Mucosa of descending colon (tissue), 3 donors: Measurements from ENCODE around the gene SHB. TPM values are rescaled to one million over a fixed set of nuclear protein-coding genes. Genes with fewer than 3 reads are reported as not detected.
A peak's percentile ranks its signal among the peaks of the same experiment; 100 is the strongest.
"Not testable (repeated sequence)": the region's sequence is repeated elsewhere in the genome, so short reads cannot be mapped to it uniquely, and the experiment has no call there.

Experiments
- ATAC-seq: fragments of 200-7000 bp; cut with Tn5 transposase; one replicate; pipeline ENCODE4 v1.9.1; 2020; ENCODE audit warnings: mild to moderate bottlenecking, moderate library complexity
- DNase-seq, 3 donors: peaks; one replicate each; pipeline ENCODE4 v3.0.0-alpha.2; 2020
- H3K36me3 ChIP-seq: fragments of 200-600 bp; one replicate; pipeline ENCODE4 v1.8.0; 2021; ENCODE audit warnings: low read depth, mild to moderate bottlenecking
- H3K4me1 ChIP-seq: fragments of 200-600 bp; one replicate; pipeline ENCODE4 v1.8.0; 2021; ENCODE audit warnings: low read depth, mild to moderate bottlenecking
- H3K4me3 ChIP-seq: fragments of 200-600 bp; one replicate; pipeline ENCODE4 v1.8.0; 2021; ENCODE audit warnings: mild to moderate bottlenecking
- H3K9me3 ChIP-seq: fragments of 200-600 bp; one replicate; pipeline ENCODE4 v1.8.0; 2021; ENCODE audit warnings: mild to moderate bottlenecking
- CTCF ChIP-seq: fragments of 200-600 bp; IDR thresholded peaks from one replicate; pipeline ENCODE4 v1.8.0; 2022; ENCODE audit warnings: antibody characterized with exemption, mild to moderate bottlenecking
- intact Hi-C, 2 donors: fragments of 100-400 bp; cut with DNase I in 1 of 2; cut with micrococcal nuclease in 1 of 2; formaldehyde crosslinking; loops; one replicate each; pipeline versions ENCODE4 v1.11.0 to v1.11.1; 2022; cut with DNase I, micrococcal nuclease
- total RNA-seq, 3 donors: library from RNA; stranded (reverse); fragmentation: NEBNext Ultra II Directional in 2 of 3; extraction: Animal tissue kit (Norgen Biotek cat#: 25700) in 2 of 3; gene quantifications; one replicate each; pipeline versions ENCODE4 v1.2.1 to v1.2.4, GENCODE V29; 2021 to 2023
- donor health status: DM: no; HTN: no; CAD: no; lungs with moderate emphysema.
- donor health status: DM: no; HTN: no; CAD: no.
- donor health status: DM: no; HTN: yes; CAD: no.

SHB gene
- total RNA-seq, 3 donors from 2014 or later = 20.3 to 23.9 (median 20.6) TPM

- no peaks in the 10 kb centered on the region for H3K9me3 ChIP-seq
- no peak for TF ChIP-seq CTCF
- intact Hi-C loops = no loop called here
- no peaks in the 10 kb centered on the region for H3K36me3 ChIP-seq
- DNase-seq (no peak), ATAC-seq (no peak)
- no peak overlapping the region for H3K4me3 ChIP-seq
- H3K4me1 ChIP-seq = no peaks in the 10 kb centered on the region
These were observed 15.1 kb downstream of the SHB start for GRCh38 chr9:38053697-38054461.

DNA sequence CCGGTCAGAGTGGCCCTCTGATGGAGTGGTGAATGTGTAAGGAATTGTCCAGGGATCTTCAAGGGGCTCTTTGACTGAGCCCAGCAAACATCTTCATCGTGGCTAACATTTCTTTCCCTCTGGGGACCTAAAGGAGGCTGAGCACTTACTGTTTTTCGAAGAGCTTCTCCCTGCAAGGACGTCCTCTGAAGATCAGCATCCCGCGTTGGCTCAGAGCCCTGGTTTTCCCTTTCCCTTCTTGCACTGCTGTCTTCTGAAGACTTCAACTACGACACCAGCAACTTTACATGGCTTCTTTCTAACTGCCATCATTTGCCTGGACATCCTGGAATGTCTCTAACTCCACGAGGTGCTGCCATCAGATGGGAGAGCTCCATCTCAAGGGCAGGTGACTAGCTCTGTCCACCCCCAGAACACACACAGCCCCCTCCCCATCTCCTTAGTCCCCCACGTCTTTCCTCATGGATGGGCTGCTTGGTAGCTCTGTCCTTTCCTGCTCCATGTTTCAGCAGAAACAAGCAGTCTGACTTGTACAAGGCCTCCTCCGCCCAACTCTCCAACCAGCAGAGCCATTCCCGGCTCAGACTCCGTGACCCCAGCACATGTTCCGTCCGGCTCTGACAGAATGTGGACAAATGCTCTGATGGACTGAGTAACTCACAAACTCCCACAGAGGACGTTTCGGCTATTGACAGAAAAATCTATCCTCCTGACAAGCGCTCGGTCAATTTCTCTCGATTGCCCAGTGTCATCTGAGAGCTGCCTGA lies 17.1 kb downstream of the SHB start:
- intact Hi-C loops = no loop called here
- ATAC-seq = no peak
- H3K4me3 ChIP-seq = no peak overlapping the region
- TF ChIP-seq CTCF = no peak
- DNase-seq = peak in 1 of 3 donors; percentile 13
- peaks cover 19% of the 10 kb centered on the region for H3K4me1 ChIP-seq
- no peaks in the 10 kb centered on the region for H3K9me3 ChIP-seq
- H3K36me3 ChIP-seq = no peaks in the 10 kb centered on the region

- H3K9me3 ChIP-seq = no peaks in the 10 kb centered on the region
- DNase-seq (no peak), ATAC-seq (no peak)
- TF ChIP-seq CTCF = no peak
- peaks cover 27% of the 10 kb centered on the region for H3K4me1 ChIP-seq
- H3K4me3 ChIP-seq = no peak overlapping the region
- intact Hi-C loops = no loop called here
- H3K36me3 ChIP-seq = no peaks in the 10 kb centered on the region
These were observed 20.6 kb downstream of the SHB start for GRCh38 chr9:38048316-38048969.

- Histone ChIP-seq H3K36me3 (no peaks in the 10 kb centered on the region), H3K9me3 (no peaks in the 10 kb centered on the region), H3K4me1 (peaks cover 27% of the 10 kb centered on the region), H3K4me3 (no peak overlapping the region)
- DNase-seq = peak; percentile 71 to 77 (median 73)
- no peak for TF ChIP-seq CTCF
- peak; percentile 88 for ATAC-seq
- intact Hi-C loops = no loop called here
These were observed 21.5 kb downstream of the SHB start for GRCh38 chr9:38047301-38048251.

GRCh38 chr9:38046661-38047300 lies 22.2 kb downstream of the SHB start:
- TF ChIP-seq CTCF = no peak
- no peak for DNase-seq
- Histone ChIP-seq H3K4me3 (no peak overlapping the region), H3K9me3 (no peaks in the 10 kb centered on the region), H3K36me3 (no peaks in the 10 kb centered on the region), H3K4me1 (peaks cover 27% of the 10 kb centered on the region)
- intact Hi-C loops = no loop called here
- ATAC-seq = peak; percentile 58

DNA sequence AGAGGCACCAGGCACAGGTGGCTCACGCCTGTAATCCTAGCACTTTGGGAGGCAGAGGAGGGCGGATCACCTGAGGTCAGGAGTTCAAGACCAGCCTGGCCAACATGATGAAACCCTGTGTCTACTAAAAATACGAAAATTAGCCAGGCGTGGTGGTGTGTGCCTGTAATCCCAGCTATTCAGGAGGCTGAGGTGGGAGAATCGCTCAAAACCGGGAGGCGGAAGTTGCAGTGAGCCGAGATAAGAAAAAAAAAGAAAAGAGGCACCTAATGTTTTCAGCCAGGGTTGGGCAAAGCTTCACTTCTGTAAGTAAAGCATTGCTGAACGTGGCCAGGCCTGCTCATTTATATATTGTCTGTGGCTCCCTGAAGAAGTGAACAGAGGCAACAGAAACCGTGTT lies 23.1 kb downstream of the SHB start:
- peaks cover 27% of the 10 kb centered on the region for H3K4me1 ChIP-seq
- ATAC-seq, H3K9me3 ChIP-seq, DNase-seq, intact Hi-C loops, H3K4me3 ChIP-seq, H3K36me3 ChIP-seq: not testable (repeated sequence)
